Trophoblast cell (in vitro differentiated cells and primary cell): ENCODE data around the gene PTGFRN.

Source experiments
- DNase-seq, 2 donors: peaks; one replicate each; pipeline ENCODE4 v3.0.0-alpha.2; 2016
- H2AFZ ChIP-seq: 2 replicates; pipeline ENCODE4 v1.6.1; 2013; ENCODE audit warnings: low read length, moderate library complexity, mild to moderate bottlenecking; ENCODE audit not compliant: insufficient read depth, poor library complexity
- H2AK5ac ChIP-seq: 2 replicates; pipeline ENCODE4 v1.6.1; 2013; ENCODE audit warnings: mild to moderate bottlenecking, low read length
- H2BK120ac ChIP-seq: 2 replicates; pipeline ENCODE4 v1.6.1; 2013; ENCODE audit warnings: low read length, mild to moderate bottlenecking, moderate library complexity; ENCODE audit not compliant: insufficient read depth, poor library complexity
- H2BK12ac ChIP-seq: 2 replicates; pipeline ENCODE4 v1.6.1; 2013; ENCODE audit warnings: mild to moderate bottlenecking, low read length, moderate library complexity
- H2BK5ac ChIP-seq: 2 replicates; pipeline ENCODE4 v1.6.1; 2013; ENCODE audit warnings: low read length, low read depth, moderate library complexity, mild to moderate bottlenecking; ENCODE audit not compliant: poor library complexity
- H3K14ac ChIP-seq: 2 replicates; pipeline ENCODE4 v1.6.1; 2013; ENCODE audit warnings: mild to moderate bottlenecking, low read length
- H3K18ac ChIP-seq: 2 replicates; pipeline ENCODE4 v1.6.1; 2013; ENCODE audit warnings: mild to moderate bottlenecking, low read length
- H3K23ac ChIP-seq: 2 replicates; pipeline ENCODE4 v1.6.1; 2013; ENCODE audit warnings: low read length
- H3K27ac ChIP-seq: 2 replicates; pipeline ENCODE4 v1.5.1; 2013; ENCODE audit warnings: low read depth, mild to moderate bottlenecking, inconsistent platforms, low read length, moderate library complexity
- H3K27me3 ChIP-seq: 2 replicates; pipeline ENCODE4 v1.6.1; 2013; ENCODE audit warnings: inconsistent platforms, mild to moderate bottlenecking, low read length, moderate library complexity; ENCODE audit not compliant: insufficient read depth
- H3K36me3 ChIP-seq, 2 experiments: 1 replicate in 1 of 2; 2 replicates in 1 of 2; pipeline ENCODE4 v1.6.1; 2013; ENCODE audit warnings: low read length in 2 of 2, mild to moderate bottlenecking in 2 of 2, moderate library complexity in 1 of 2; ENCODE audit not compliant: insufficient read depth in 2 of 2, control insufficient read depth in 1 of 2
- H3K4ac ChIP-seq: 2 replicates; pipeline ENCODE4 v1.6.1; 2013; ENCODE audit warnings: low read depth, mild to moderate bottlenecking, low read length, moderate library complexity
- H3K4me1 ChIP-seq, 2 experiments: 1 replicate in 1 of 2; 2 replicates in 1 of 2; pipeline ENCODE4 v1.6.1; 2013; ENCODE audit warnings: low read length in 2 of 2, mild to moderate bottlenecking in 2 of 2, moderate library complexity in 1 of 2; ENCODE audit not compliant: insufficient read depth in 2 of 2, control insufficient read depth in 1 of 2
- H3K4me2 ChIP-seq: 2 replicates; pipeline ENCODE4 v1.6.1; 2013; ENCODE audit warnings: inconsistent platforms, mild to moderate bottlenecking, low read length, moderate library complexity
- H3K4me3 ChIP-seq: 2 replicates; pipeline ENCODE4 v1.5.1; 2013; ENCODE audit warnings: mild to moderate bottlenecking, low read depth, low read length, inconsistent platforms
- H3K79me1 ChIP-seq: one replicate; pipeline ENCODE4 v1.6.1; 2013; ENCODE audit warnings: low read length
- H3K79me2 ChIP-seq: 2 replicates; pipeline ENCODE4 v1.6.1; 2013; ENCODE audit warnings: low read length, mild to moderate bottlenecking; ENCODE audit not compliant: control insufficient read depth, insufficient read depth, poor library complexity
- H3K9ac ChIP-seq: 2 replicates; pipeline ENCODE4 v1.6.1; 2013; ENCODE audit warnings: mild to moderate bottlenecking, low read length
- H3K9me3 ChIP-seq: 2 replicates; pipeline ENCODE4 v1.6.1; 2013; ENCODE audit warnings: low read depth, mild to moderate bottlenecking, control low read depth, inconsistent platforms, low read length; ENCODE audit not compliant: insufficient read depth
- H4K12ac ChIP-seq: 2 replicates; pipeline ENCODE4 v1.6.1; 2013; ENCODE audit warnings: low read depth, mild to moderate bottlenecking, low read length, moderate library complexity
- H4K8ac ChIP-seq: 2 replicates; pipeline ENCODE4 v1.6.1; 2013; ENCODE audit warnings: low read depth, mild to moderate bottlenecking, low read length, moderate library complexity
- H4K91ac ChIP-seq: one replicate; pipeline ENCODE4 v1.6.1; 2013; ENCODE audit warnings: low read depth, mild to moderate bottlenecking, low read length, moderate library complexity
- WGBS: extraction: QIAGEN DNeasy Blood & Tissue Kit; methylation state at CpG from one replicate; pipeline ENCODE4 v1.1.7; 2013; ENCODE audit warnings: missing lambda C conversion rate; ENCODE audit not compliant: insufficient read length, insufficient coverage; ENCODE audit errors: extremely low coverage; 5-methylcytosine and 5-hydroxymethylcytosine counted together

PTGFRN gene

GRCh38 chr1:116986421-116987255, 76.9 kb downstream of the PTGFRN start:
- H2AFZ ChIP-seq, result no peak overlapping the region
- H3K23ac ChIP-seq, result no peak overlapping the region
- H2AK5ac ChIP-seq, result no peak overlapping the region
- H3K9ac ChIP-seq, result no peak overlapping the region
- peak in 1 of 2 donors; percentile 12 for DNase-seq
- H2BK12ac ChIP-seq, result no peak overlapping the region
- no CpG with 5 or more reads among the region's 29 CpGs for WGBS
- H2BK120ac ChIP-seq, result no peak overlapping the region
- H4K8ac ChIP-seq, result no peak overlapping the region
- no peak overlapping the region for H2BK5ac ChIP-seq
- no peaks in the 10 kb centered on the region for H3K79me1 ChIP-seq
- H3K4me3 ChIP-seq, result no peak overlapping the region
- H3K4me2 ChIP-seq, result no peak overlapping the region
- H3K9me3 ChIP-seq, result no peaks in the 10 kb centered on the region
- no peaks in the 10 kb centered on the region for H3K27me3 ChIP-seq
- H3K36me3 ChIP-seq, result peaks cover 20 to 30% of the 10 kb centered on the region in 2 experiments
- H3K27ac ChIP-seq, result no peak overlapping the region
- H3K14ac ChIP-seq, result no peak overlapping the region
- no peak overlapping the region for H4K91ac ChIP-seq
- no peak overlapping the region for H4K12ac ChIP-seq
- no peak overlapping the region for H3K4ac ChIP-seq
- no peaks in the 10 kb centered on the region for H3K79me2 ChIP-seq
- H3K4me1 ChIP-seq, result no peaks in the 10 kb centered on the region
- no peak overlapping the region for H3K18ac ChIP-seq

- Histone ChIP-seq H4K12ac (no peak overlapping the region), H3K23ac (no peak overlapping the region), H3K4me3 (no peak overlapping the region), H4K91ac (no peak overlapping the region), H3K36me3 (peaks cover 20 to 32% of the 10 kb centered on the region in 2 experiments), H3K27ac (no peak overlapping the region), H2AK5ac (no peak overlapping the region), H3K79me2 (no peaks in the 10 kb centered on the region), H2BK5ac (no peak overlapping the region), H3K14ac (no peak overlapping the region), H3K27me3 (no peaks in the 10 kb centered on the region), H3K4ac (no peak overlapping the region), H3K79me1 (no peaks in the 10 kb centered on the region), H2BK12ac (no peak overlapping the region), H3K9me3 (no peaks in the 10 kb centered on the region), H4K8ac (no peak overlapping the region), H3K4me2 (no peak overlapping the region), H3K18ac (no peak overlapping the region), H3K9ac (no peak overlapping the region), H2AFZ (no peak overlapping the region), H2BK120ac (no peak overlapping the region), H3K4me1 (no peaks in the 10 kb centered on the region)
- no peak for DNase-seq
- no CpG with 5 or more reads among the region's 11 CpGs for WGBS
Measured at GRCh38 chr1:116987256-116987555, 77.5 kb downstream of the PTGFRN start.

GRCh38 chr1:116988248-116988647, 78.5 kb downstream of the PTGFRN start:
- Histone ChIP-seq H2AK5ac (no peak overlapping the region), H3K18ac (no peak overlapping the region), H3K4me1 (no peaks in the 10 kb centered on the region), H2BK120ac (no peak overlapping the region), H2AFZ (no peak overlapping the region), H3K9ac (no peak overlapping the region), H3K9me3 (no peaks in the 10 kb centered on the region), H3K23ac (no peak overlapping the region), H3K4me2 (no peak overlapping the region), H4K91ac (no peak overlapping the region), H4K8ac (no peak overlapping the region), H2BK12ac (no peak overlapping the region), H3K36me3 (peaks cover 20 to 32% of the 10 kb centered on the region in 2 experiments), H3K27me3 (no peaks in the 10 kb centered on the region), H2BK5ac (no peak overlapping the region), H3K79me1 (no peaks in the 10 kb centered on the region), H4K12ac (no peak overlapping the region), H3K79me2 (no peaks in the 10 kb centered on the region), H3K27ac (no peak overlapping the region), H3K14ac (no peak overlapping the region), H3K4me3 (no peak overlapping the region), H3K4ac (no peak overlapping the region)
- no CpG with 5 or more reads among the region's 7 CpGs for WGBS
- no peak for DNase-seq

- H3K27me3 ChIP-seq, result no peaks in the 10 kb centered on the region
Measured at GRCh38 chr1:116988908-116989307, 79.2 kb downstream of the PTGFRN start.

More at GRCh38 chr1:116988908-116989307, 79.2 kb downstream of the PTGFRN start:
- H2BK12ac ChIP-seq, result no peak overlapping the region
- no peak overlapping the region for H2AFZ ChIP-seq
- no peak overlapping the region for H3K4me3 ChIP-seq
- H3K18ac ChIP-seq, result no peak overlapping the region
- H3K79me1 ChIP-seq, result no peaks in the 10 kb centered on the region
- no peak overlapping the region for H3K27ac ChIP-seq
- no peak overlapping the region for H3K23ac ChIP-seq
- no peak overlapping the region for H3K4me2 ChIP-seq
- DNase-seq, result no peak
- no peak overlapping the region for H3K4ac ChIP-seq
- H4K8ac ChIP-seq, result no peak overlapping the region
- no peak overlapping the region for H4K91ac ChIP-seq
- no peaks in the 10 kb centered on the region for H3K4me1 ChIP-seq
- no peak overlapping the region for H4K12ac ChIP-seq
- no peak overlapping the region for H2BK120ac ChIP-seq
- no CpG with 5 or more reads among the region's 2 CpGs for WGBS
- H3K9ac ChIP-seq, result no peak overlapping the region
- no peak overlapping the region for H2AK5ac ChIP-seq
- H3K14ac ChIP-seq, result no peak overlapping the region
- H3K79me2 ChIP-seq, result no peaks in the 10 kb centered on the region
- H2BK5ac ChIP-seq, result no peak overlapping the region
- H3K36me3 ChIP-seq, result peaks cover 20 to 32% of the 10 kb centered on the region in 2 experiments
- H3K9me3 ChIP-seq, result no peaks in the 10 kb centered on the region
